ENCODE measurements around the gene CELF2. TPM values are rescaled to one million over a fixed set of nuclear protein-coding genes. Genes with fewer than 3 reads are reported as not detected.

The CELF2 gene
- total and polyA plus RNA-seq, 2 experiments from 2014 or later, result 14.4 to 26.5 TPM

DNA sequence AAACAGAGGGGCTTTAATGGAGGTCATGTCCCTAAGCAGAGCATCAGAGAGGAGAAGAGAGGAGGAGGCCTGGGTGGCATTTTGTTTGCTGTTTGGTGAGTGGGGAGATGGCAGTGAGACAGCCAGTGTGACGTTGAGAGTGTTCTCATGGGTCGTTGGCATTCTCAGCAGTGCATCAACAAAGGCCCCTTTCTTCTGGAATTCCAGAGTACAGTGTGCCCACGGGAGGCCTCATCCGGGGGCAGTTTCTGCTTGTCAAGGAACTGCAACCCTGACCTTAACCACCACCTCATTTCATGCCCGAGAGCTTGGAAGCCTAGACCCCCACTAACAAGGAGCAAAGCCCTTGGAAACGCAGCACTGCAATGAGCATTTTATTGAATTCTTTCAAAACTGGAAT, 92.9 kb downstream of the CELF2 start:
- 46 to 49% methylated on average over 5 to 6 of the region's 6 CpGs for WGBS, 2 experiments (ENCODE audit: low coverage in 1 of 2, low lambda C conversion rate in 2 of 2, missing lambda C conversion rate in 2 of 2)
- no peak overlapping the region for H2AFZ ChIP-seq
- in situ Hi-C loops (cut with MboI), result no loop called here

DNA sequence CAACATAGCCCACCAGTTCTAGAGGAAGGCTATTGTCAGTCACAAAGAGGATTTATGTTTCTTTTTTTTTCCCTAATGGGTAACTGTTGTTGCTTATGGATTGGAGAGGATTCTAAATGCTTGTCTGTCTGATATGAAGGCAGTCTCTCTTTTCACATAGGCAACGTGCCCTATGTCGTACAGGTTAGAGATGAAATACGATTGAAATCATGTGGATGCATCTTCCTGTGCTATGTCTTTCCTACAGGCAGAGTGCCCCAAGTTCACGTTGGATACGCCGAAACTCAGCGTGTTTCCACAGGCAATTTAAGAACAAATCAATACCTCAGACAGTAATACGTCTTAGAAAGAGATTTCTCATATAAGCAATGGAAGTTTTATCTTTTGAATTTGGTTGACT, 93.8 kb downstream of the CELF2 start:
- H3K79me2 ChIP-seq (ENCODE audit: insufficient read depth), result 0 out of 2 replicates have a peak, but pooled peaks cover 5% of the 10 kb centered on the region

More for the DNA sequence above, 92.9 kb downstream of the CELF2 start:
- no peaks in the 10 kb centered on the region for H3K36me3 ChIP-seq (ENCODE audit: low read depth)
- H3K27me3 ChIP-seq (replicated peaks; ENCODE audit: insufficient read depth), result no peaks in the 10 kb centered on the region
- H3K9ac ChIP-seq, result no peak overlapping the region
- H4K20me1 ChIP-seq (ENCODE audit: insufficient read depth), result no peaks in the 10 kb centered on the region; the same call in 1 of the 2 replicates
- no peaks in the 10 kb centered on the region for H3F3A ChIP-seq (ENCODE audit: insufficient read depth)
- DNase-seq, result no peak
- H3K4me1 ChIP-seq (ENCODE audit: insufficient read depth), result no peaks in the 10 kb centered on the region
- H3K4me2 ChIP-seq (ENCODE audit: unreplicated experiment), result no peak overlapping the region
- H3K79me2 ChIP-seq (ENCODE audit: insufficient read depth), result 0 out of 2 replicates have a peak, but pooled peaks cover 5% of the 10 kb centered on the region
- TF ChIP-seq EZH2 (IDR thresholded peaks at IDR 0.05; ENCODE audit: insufficient read depth, poor library complexity, severe bottlenecking) (no peak), EZH2phosphoT487 (IDR thresholded peaks at IDR 0.05; ENCODE audit: insufficient read depth, low read depth) (no peak)
- no peaks in the 10 kb centered on the region for H3K9me3 ChIP-seq (ENCODE audit: low read depth)
- H3K27ac ChIP-seq, result no peak overlapping the region
- no peak overlapping the region for H3K4me3 ChIP-seq
- H3K9me2 ChIP-seq (ENCODE audit: insufficient read depth), result no peaks in the 10 kb centered on the region

DNA sequence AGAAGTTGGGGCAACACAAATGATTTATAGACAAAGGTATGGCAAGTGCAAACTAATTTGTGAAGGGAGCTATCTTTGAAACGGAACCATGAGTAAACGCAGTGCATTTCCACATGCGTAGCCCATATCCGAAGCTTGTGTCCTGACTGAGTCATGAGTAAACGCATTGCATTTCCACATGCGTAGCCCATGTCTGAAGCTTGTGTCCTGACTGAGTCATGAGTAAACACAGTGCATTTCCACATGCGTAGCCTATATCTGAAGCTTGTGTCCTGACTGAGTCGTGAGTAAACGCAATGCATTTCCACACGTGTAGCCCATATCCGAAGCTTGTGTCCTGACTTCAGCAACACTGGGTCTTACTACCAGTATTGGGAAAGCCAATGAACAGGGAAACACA, 95.0 kb downstream of the CELF2 start:
- in situ Hi-C loops (cut with MboI), result no loop called here
- Histone ChIP-seq H4K20me1 (ENCODE audit: insufficient read depth) (no peaks in the 10 kb centered on the region; the same call in 1 of the 2 replicates), H3K79me2 (ENCODE audit: insufficient read depth) (0 out of 2 replicates have a peak, but pooled peaks cover 5% of the 10 kb centered on the region)

More for the DNA sequence above, 93.8 kb downstream of the CELF2 start:
- Histone ChIP-seq H3K9me3 (ENCODE audit: low read depth) (no peaks in the 10 kb centered on the region), H3K27ac (no peak overlapping the region), H3K4me1 (ENCODE audit: insufficient read depth) (no peaks in the 10 kb centered on the region), H3K27me3 (replicated peaks; ENCODE audit: insufficient read depth) (no peaks in the 10 kb centered on the region), H2AFZ (no peak overlapping the region), H3K9me2 (ENCODE audit: insufficient read depth) (no peaks in the 10 kb centered on the region), H3K36me3 (ENCODE audit: low read depth) (no peaks in the 10 kb centered on the region), H3F3A (ENCODE audit: insufficient read depth) (no peaks in the 10 kb centered on the region), H4K20me1 (ENCODE audit: insufficient read depth) (no peaks in the 10 kb centered on the region; the same call in 1 of the 2 replicates), H3K4me2 (ENCODE audit: unreplicated experiment) (no peak overlapping the region), H3K9ac (no peak overlapping the region), H3K4me3 (no peak overlapping the region)
- in situ Hi-C loops (cut with MboI), result no loop called here
- WGBS, 2 experiments (ENCODE audit: low coverage in 1 of 2, low lambda C conversion rate in 2 of 2, missing lambda C conversion rate in 2 of 2), result 66 to 71% methylated on average over 8 of the region's 8 CpGs
- no peak for DNase-seq
- TF ChIP-seq EZH2 (IDR thresholded peaks at IDR 0.05; ENCODE audit: insufficient read depth, poor library complexity, severe bottlenecking) (no peak), EZH2phosphoT487 (IDR thresholded peaks at IDR 0.05; ENCODE audit: insufficient read depth, low read depth) (no peak)

DNA sequence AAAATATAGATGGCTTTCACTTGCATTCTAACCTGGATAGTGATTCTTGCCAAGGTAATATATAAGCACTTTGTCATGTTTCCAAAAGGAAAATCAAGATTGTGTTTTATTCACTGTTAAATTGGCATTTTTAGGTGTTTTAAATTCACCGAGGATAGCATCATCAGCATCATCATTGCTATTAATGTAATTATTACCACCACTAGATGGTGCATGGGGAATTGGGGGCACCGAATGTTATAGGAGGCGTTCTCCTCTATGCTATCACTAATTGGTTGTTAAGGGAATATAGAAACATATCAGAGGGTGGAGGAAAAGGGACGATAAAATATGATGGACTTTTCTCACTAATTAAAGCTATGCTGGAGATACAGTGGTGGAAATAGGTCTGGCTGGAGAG, 95.5 kb downstream of the CELF2 start:
- Histone ChIP-seq H3K9me2 (ENCODE audit: insufficient read depth) (no peaks in the 10 kb centered on the region), H3K4me2 (ENCODE audit: unreplicated experiment) (no peak overlapping the region), H3K9ac (no peak overlapping the region), H3K4me1 (ENCODE audit: insufficient read depth) (no peaks in the 10 kb centered on the region), H3K36me3 (ENCODE audit: low read depth) (no peaks in the 10 kb centered on the region), H3K9me3 (ENCODE audit: low read depth) (no peaks in the 10 kb centered on the region), H3F3A (ENCODE audit: insufficient read depth) (no peaks in the 10 kb centered on the region), H3K27ac (no peak overlapping the region), H3K4me3 (no peak overlapping the region), H3K79me2 (ENCODE audit: insufficient read depth) (0 out of 2 replicates have a peak, but pooled peaks cover 5% of the 10 kb centered on the region), H4K20me1 (ENCODE audit: insufficient read depth) (no peaks in the 10 kb centered on the region; the same call in 1 of the 2 replicates), H2AFZ (no peak overlapping the region), H3K27me3 (replicated peaks; ENCODE audit: insufficient read depth) (no peaks in the 10 kb centered on the region)
- TF ChIP-seq EZH2 (IDR thresholded peaks at IDR 0.05; ENCODE audit: insufficient read depth, poor library complexity, severe bottlenecking) (no peak), EZH2phosphoT487 (IDR thresholded peaks at IDR 0.05; ENCODE audit: insufficient read depth, low read depth) (no peak)
- in situ Hi-C loops (cut with MboI), result no loop called here
- 73 to 78% methylated on average over 4 of the region's 4 CpGs for WGBS, 2 experiments (ENCODE audit: low coverage in 1 of 2, low lambda C conversion rate in 2 of 2, missing lambda C conversion rate in 2 of 2)
- no peak for DNase-seq

More for the DNA sequence above, 95.0 kb downstream of the CELF2 start:
- Histone ChIP-seq H3K36me3 (ENCODE audit: low read depth) (no peaks in the 10 kb centered on the region), H2AFZ (no peak overlapping the region), H3K9me2 (ENCODE audit: insufficient read depth) (no peaks in the 10 kb centered on the region), H3K9ac (no peak overlapping the region), H3K4me2 (ENCODE audit: unreplicated experiment) (no peak overlapping the region), H3K4me1 (ENCODE audit: insufficient read depth) (no peaks in the 10 kb centered on the region), H3K4me3 (no peak overlapping the region), H3K27ac (no peak overlapping the region), H3F3A (ENCODE audit: insufficient read depth) (no peaks in the 10 kb centered on the region), H3K9me3 (ENCODE audit: low read depth) (no peaks in the 10 kb centered on the region), H3K27me3 (replicated peaks; ENCODE audit: insufficient read depth) (no peaks in the 10 kb centered on the region)
- 87 to 93% methylated on average over 11 of the region's 11 CpGs for WGBS, 2 experiments (ENCODE audit: low coverage in 1 of 2, low lambda C conversion rate in 2 of 2, missing lambda C conversion rate in 2 of 2)
- TF ChIP-seq EZH2phosphoT487 (IDR thresholded peaks at IDR 0.05; ENCODE audit: insufficient read depth, low read depth) (no peak), EZH2 (IDR thresholded peaks at IDR 0.05; ENCODE audit: insufficient read depth, poor library complexity, severe bottlenecking) (no peak)
- DNase-seq, result no peak

Measured in GM23248 (cell line).